Progenitor cell of endocrine pancreas (in vitro differentiated cells): ENCODE data around the gene ANP32A. TPM values are rescaled to one million over a fixed set of nuclear protein-coding genes. Genes with fewer than 3 reads are reported as not detected.

ENCODE experiments used
- DNase-seq: peaks from one replicate; pipeline ENCODE4 v3.0.0; 2021; ENCODE audit warnings: low spot score; ENCODE audit not compliant: unreplicated experiment
- H3K27ac Mint-ChIP-seq: 2 replicates; pipeline ENCODE4 v1.8.0; 2021; ENCODE audit warnings: mild to moderate bottlenecking, moderate library complexity, mixed read lengths
- H3K27me3 Mint-ChIP-seq: 2 replicates; pipeline ENCODE4 v1.8.0; 2021; ENCODE audit warnings: mixed read lengths
- H3K36me3 Mint-ChIP-seq: 2 replicates; pipeline ENCODE4 v1.8.0; 2022; ENCODE audit warnings: mixed read lengths; ENCODE audit not compliant: insufficient read depth
- H3K4me1 Mint-ChIP-seq: 2 replicates; pipeline ENCODE4 v1.8.0; 2021; ENCODE audit warnings: low read depth, mixed read lengths
- H3K4me3 Mint-ChIP-seq: 2 replicates; pipeline ENCODE4 v1.8.0; 2021; ENCODE audit warnings: low read depth, mild to moderate bottlenecking, moderate library complexity, mixed read lengths
- H3K9me3 Mint-ChIP-seq: 2 replicates; pipeline ENCODE4 v1.8.0; 2021; ENCODE audit warnings: low read depth, mixed read lengths
- CTCF ChIP-seq: fragments of 200-600 bp; sonication (generic); IDR thresholded peaks from one replicate; pipeline ENCODE4 v1.5.0; 2021; ENCODE audit warnings: antibody characterized with exemption, mild to moderate bottlenecking; ENCODE audit not compliant: unreplicated experiment
- total RNA-seq: library from RNA; stranded (reverse); gene quantifications from 2 replicates; pipeline ENCODE4 v1.2.1, GENCODE V29; 2021

The ANP32A gene
- total RNA-seq, 1 donor from 2014 or later, result 279 TPM

GRCh38 chr15:68801572-68802148 lies 19.0 kb downstream of the ANP32A start:
- Mint-ChIP-seq H3K27ac (no peak overlapping the region), H3K27me3 (no peaks in the 10 kb centered on the region), H3K4me3 (no peak overlapping the region), H3K4me1 (peaks cover 27% of the 10 kb centered on the region), H3K36me3 (peaks cover 4% of the 10 kb centered on the region), H3K9me3 (no peaks in the 10 kb centered on the region)
- no peak for TF ChIP-seq CTCF
- no peak for DNase-seq

- Mint-ChIP-seq H3K9me3 (no peaks in the 10 kb centered on the region), H3K4me3 (no peak overlapping the region), H3K36me3 (peaks cover 4% of the 10 kb centered on the region), H3K4me1 (peaks cover 26% of the 10 kb centered on the region), H3K27ac (no peak overlapping the region), H3K27me3 (no peaks in the 10 kb centered on the region)
- DNase-seq, result no peak
- TF ChIP-seq CTCF, result no peak
These were observed 19.8 kb downstream of the ANP32A start for GRCh38 chr15:68800875-68801274.

- H3K9me3 Mint-ChIP-seq, result no peaks in the 10 kb centered on the region
- no peak overlapping the region for H3K4me3 Mint-ChIP-seq
- H3K27me3 Mint-ChIP-seq, result no peaks in the 10 kb centered on the region
- peaks cover 40% of the 10 kb centered on the region for H3K4me1 Mint-ChIP-seq
- DNase-seq, result no peak
- TF ChIP-seq CTCF, result no peak
- H3K36me3 Mint-ChIP-seq, result peaks cover 4% of the 10 kb centered on the region
- peak overlapping the region; percentile 18 for H3K27ac Mint-ChIP-seq
These were observed 22.2 kb downstream of the ANP32A start for GRCh38 chr15:68798346-68799094.

GRCh38 chr15:68797599-68798345 lies 22.9 kb downstream of the ANP32A start:
- no peak for TF ChIP-seq CTCF
- DNase-seq, result no peak
- H3K4me3 Mint-ChIP-seq, result no peak overlapping the region
- peak overlapping the region; percentile 18 for H3K27ac Mint-ChIP-seq
- peaks cover 4% of the 10 kb centered on the region for H3K36me3 Mint-ChIP-seq
- H3K4me1 Mint-ChIP-seq, result peaks cover 46% of the 10 kb centered on the region
- H3K9me3 Mint-ChIP-seq, result no peaks in the 10 kb centered on the region
- H3K27me3 Mint-ChIP-seq, result no peaks in the 10 kb centered on the region

- no peak for DNase-seq
- H3K36me3 Mint-ChIP-seq, result peaks cover 4% of the 10 kb centered on the region
- peaks cover 50% of the 10 kb centered on the region for H3K4me1 Mint-ChIP-seq
- H3K27me3 Mint-ChIP-seq, result no peaks in the 10 kb centered on the region
- H3K9me3 Mint-ChIP-seq, result no peaks in the 10 kb centered on the region
- no peak for TF ChIP-seq CTCF
- H3K4me3 Mint-ChIP-seq, result no peak overlapping the region
- H3K27ac Mint-ChIP-seq, result peak overlapping the region; percentile 26
These were observed 23.5 kb downstream of the ANP32A start for GRCh38 chr15:68797191-68797590.
